Measurements from ENCODE around the gene CMIP.
A peak's percentile ranks its signal among the peaks of the same experiment; 100 is the strongest.
"Not testable (repeated sequence)": the region's sequence is repeated elsewhere in the genome, so short reads cannot be mapped to it uniquely, and the experiment has no call there.

CMIP gene

DNA sequence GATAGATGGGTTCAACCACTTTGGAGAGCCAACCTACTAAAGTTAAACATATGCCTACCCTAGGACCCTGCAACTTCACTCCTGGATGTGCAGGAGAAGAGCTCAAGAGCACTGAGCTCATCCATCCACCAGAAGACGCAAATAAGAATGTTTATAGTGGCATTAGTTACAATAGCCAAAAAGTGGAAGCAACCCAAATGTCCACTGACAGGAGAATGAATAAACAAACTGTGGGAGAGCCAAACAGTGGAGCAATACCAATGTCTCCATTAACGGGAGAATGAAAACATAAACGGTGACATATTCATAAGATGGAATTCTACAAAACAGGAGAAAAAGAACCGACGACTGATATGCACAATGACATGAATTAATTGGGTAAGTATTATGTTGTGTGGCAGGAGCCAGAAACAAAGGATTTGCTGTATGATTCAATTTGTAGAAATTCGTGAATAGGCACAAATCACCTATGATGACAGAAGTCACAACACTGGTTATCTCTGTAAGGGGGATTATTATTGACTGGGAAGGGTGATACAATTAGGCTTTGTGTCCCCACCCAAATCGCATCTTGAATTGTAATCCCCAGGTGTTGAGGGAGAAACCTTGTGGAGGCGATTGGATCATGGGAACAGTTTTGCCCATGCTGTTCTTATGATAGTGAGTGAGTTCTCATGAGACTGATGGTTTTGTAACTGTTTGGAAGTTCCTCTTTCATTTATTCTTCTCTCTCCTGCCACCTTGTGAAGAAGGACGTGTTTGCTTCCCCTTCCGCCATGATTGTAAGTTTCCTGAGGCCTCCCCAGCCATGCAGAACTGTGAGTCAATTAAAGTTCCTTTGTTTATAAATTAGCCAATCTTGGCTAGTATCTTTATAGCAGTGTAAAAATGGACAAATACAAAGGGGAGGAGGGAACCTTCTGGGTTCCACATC lies 276.6 kb downstream of the CMIP start:
- no peak for DNase-seq (ENCODE audit: low read depth)

DNA sequence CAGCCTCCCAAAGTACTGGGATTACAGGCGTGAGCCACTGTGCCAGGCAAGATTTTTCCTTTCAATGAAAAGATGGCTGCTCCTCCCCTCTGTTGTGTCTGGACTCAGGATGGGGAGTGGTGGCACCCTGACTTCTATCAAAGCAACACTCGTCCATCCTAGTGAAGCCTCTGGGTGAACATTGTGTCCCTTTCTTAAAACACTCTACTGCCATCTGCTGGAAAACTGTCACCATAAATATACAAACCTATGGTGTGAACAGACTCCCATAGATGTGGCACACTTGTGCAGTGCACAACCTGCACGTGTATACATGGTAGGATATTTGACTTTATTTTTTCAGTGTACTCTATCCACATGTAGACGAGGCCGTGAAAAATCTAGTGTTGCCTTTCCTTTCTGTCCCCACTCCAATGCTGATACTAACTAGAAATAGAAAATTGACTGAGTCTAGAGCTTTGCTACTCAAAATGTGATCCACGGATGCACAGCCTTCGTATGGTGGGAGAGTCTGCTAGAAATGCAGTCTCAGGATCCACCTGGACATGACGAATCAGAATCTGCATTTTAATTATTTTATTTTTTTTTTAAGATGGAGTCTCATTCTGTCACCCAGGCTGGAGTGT lies 278.6 kb downstream of the CMIP start:
- peak; percentile 30 for DNase-seq (ENCODE audit: low read depth)

- DNase-seq (ENCODE audit: low read depth) = no peak
Observed at GRCh38 chr16:81728435-81728834, 283.8 kb downstream of the CMIP start.

DNA sequence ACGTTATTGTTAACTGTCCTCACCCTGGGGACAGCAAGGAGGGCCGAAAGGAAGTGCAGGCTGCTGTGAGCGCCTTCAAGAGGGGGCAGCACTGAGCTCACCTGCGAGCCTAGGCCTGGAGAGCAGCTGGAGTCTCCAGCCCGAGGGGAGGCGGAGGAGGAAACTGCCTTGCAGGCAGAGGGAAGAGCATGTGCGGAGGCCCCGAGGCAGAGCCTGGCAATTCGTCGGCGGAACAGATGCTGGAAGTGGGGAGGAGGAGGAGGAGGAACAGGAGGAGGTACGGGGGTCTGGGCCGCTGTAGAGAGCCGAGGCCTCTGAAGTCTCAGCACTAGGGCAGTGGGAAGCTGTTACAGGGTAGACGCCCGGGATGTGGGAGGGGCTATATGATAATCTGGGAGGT lies 284.8 kb downstream of the CMIP start:
- no peak for DNase-seq (ENCODE audit: low read depth)

DNA sequence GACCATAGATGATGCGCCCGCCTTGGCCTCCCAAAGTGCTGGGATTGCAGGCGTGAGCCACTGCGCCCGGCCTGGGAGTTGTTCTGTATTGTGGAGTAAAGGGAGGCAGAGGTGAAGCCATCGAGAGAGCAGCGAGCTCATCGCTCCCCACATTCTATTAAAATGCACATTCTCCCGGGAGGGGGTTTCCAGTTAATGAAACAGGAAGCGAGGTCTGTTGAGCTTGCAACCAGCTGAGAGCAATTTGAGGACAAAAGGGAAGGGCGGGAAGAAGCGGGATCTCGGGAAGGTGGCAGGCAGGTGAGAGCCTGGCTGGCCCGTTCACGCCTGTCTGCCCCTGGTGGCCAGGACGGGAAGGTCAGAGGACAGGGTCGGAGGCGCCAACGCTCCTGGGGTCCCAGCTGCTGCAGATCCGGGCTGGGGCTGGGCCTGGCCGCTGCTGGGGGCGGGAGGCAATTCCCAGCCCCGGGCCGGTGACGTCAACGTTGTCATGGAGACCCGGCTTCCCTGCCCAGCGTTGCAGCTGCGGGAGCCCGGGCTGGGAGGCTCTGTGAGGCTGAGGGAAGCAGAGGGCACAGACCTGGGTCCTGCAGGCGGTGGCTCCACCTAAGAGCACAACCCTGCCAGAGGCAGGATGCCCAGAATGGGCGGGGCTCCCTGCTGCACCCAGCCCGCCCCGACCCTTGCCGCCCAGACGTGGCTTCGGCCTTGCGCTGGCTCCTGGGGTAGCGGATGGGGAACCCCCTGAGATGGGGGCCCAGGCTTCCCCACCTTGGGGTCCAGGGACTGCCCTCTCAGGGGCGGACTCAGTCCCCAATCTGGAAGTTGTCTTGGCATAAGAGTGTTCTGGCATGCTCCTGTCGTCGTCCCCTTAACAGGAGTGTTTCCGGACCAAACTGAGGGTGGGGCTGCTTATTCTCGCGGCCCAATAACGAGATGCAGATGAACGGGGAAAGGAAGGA lies 285.8 kb downstream of the CMIP start:
- DNase-seq (ENCODE audit: low read depth) = peak; percentile 39

DNA sequence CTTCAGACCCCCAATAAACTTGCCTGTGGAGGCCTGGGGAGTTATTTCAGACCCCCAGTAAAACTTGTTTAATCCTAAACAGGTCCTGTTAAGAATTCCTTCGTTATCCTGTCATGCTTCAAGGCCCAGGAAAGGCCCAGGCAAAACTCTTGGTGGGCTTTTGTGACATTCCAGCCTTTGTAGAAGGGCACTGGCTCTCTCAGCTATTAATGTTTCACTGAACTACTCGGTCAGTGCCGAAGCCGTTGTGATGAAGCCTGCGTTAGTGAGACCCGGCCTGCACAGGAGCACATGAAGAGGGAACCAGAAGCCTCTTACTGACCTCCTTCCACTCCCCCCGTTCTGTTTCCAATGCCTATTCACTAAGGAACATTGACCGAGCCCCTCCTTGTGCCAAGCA lies 287.0 kb downstream of the CMIP start:
- DNase-seq (ENCODE audit: low read depth) = no peak

DNA sequence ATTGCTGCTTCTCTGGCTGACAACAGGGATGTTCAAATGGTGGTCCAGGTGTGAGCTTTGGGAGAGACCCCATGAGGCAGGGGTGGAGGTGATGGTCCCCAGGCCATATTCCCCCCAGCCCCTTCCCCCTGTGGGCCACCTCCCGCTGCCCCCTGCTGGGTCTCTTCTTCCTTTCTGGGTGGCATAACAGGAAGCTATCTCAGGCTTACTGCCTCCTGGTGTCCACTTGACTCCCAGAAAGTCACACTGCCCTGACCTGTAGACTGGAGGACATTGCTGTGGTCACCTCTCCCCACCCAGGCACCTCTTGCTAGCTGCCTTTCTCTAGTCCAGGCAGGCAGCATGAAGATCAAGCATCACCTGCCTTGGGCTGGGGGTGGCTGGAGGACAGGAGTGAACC lies 288.1 kb downstream of the CMIP start:
- no peak for DNase-seq (ENCODE audit: low read depth)

DNA sequence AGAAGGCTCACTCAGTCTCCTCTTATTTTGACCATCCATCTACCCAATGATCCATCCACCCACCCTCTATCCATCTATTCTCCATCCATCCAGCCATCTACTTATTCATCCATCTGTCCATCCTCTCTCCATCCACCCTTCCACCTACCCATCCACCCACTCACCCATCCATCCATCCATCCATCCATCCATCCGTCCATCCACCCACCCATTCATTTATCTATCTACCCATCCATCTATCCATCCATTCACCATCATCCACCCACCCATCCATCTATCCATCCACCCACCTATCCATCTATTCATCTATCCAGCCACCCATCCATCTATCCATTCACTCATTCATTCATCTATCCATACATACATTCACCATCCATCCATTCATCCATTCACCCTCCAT lies 288.7 kb downstream of the CMIP start:
- DNase-seq (ENCODE audit: low read depth) = no peak

DNA sequence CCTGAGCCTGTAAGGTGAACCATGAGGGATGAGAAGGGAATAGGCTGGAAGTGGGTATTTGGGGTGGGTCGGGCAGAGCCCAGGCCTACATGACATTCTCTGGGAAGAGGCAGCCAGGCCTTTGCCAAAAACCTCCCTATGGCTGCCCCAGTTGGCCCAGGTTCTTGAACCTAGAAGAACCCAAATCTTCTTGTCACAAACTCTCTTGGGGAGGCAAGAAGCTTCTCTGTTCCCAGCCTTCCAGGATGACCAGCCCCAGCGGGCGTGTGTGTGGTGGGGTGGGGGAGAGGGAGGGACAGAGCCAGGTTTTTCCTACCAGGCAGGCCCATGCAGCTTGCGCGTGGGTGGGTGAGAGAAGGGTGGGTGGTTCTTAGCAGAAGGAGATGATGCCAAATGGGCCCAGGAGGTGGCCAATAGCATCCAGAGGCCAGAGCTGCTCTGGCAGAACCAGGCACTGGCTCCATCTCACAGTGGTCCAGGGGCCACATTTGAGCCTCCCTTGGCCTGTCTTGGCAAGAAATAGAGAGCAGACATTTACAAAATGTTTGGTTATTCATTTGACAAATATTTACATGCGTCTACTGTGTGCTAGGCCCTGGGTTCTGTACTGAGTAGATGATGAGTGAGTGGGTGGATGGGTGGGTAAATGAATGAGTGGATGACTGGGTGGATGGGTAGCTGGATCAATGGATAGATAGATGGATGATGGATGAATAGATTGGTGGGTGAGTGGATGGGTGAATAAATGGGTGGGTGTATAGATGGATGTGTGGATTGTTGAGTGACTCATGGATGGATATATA lies 290.2 kb downstream of the CMIP start:
- DNase-seq (ENCODE audit: low read depth) = no peak

DNA sequence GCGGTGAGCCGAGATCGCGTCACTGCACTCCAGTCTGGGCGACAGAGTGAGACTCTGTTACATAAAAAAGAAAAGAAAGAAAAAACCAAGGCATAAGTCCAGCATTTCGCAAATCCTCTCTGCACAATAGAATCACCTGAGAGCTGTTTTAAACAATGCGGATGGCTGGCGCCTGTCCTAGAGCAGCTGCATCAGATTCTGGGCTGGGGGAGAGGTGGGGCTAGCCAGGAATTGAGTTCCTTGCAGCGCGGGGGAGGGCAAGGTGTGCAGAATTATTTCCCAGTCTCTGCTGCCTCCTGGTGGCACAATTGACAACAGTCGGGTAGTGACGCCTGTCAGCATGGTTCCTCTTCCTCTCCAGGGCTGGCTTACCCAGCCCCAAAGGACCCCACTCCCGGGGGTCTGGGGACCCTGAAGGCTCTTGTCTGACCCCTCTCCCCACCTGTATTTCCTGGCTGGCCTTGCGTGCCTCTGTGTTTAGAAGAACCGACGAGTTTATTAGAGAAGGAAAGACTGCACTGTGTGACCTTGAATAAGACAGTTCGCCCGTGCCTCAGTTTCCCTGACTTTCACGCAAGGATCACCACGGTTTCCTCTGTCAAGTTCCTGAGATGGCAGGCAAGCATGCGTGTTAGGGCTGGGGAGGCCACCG lies 293.4 kb downstream of the CMIP start:
- DNase-seq (ENCODE audit: low read depth) = peak; percentile 80

DNA sequence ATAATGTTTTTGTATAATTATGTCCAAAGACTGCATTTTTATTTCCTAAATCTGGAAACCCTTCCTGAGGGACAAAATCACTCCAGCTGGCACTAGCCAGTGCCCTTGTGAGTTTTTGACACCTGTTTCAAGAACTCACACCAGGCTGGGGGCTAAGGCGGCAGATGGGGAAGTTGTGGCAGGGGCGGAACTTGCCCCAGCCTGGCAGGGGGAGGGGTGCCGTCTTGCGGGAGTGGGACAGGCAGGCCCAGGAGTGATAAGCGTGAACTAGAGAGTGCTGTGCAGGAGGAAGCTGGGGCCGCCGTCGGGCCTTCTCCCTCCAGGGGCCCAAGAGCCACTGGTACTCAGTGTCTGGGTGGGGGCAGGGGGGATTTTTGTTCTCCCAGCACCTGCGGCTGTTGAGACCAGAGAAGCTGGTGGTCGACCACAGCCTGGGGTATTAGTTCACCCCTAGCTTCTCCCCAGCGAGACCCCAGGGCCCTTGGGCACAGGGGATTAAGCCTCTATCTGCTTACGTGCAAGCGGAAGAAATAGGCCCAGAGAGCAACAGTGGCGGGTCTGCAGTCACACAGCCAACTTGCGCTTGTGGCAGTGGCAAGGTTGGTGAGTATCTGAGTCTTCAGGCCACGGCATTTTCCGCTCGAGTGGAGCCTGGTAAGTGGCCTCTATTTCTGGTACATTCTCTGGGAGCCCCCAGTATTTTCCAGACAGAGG lies 294.3 kb downstream of the CMIP start:
- no peak for DNase-seq (ENCODE audit: low read depth)

GRCh38 chr16:81739503-81739902 lies 294.9 kb downstream of the CMIP start:
- DNase-seq (ENCODE audit: low read depth) = no peak

- no peak for DNase-seq (ENCODE audit: low read depth)
Observed at GRCh38 chr16:81740169-81740568, 295.6 kb downstream of the CMIP start.

- DNase-seq (ENCODE audit: low read depth) = not testable (repeated sequence)
Observed at GRCh38 chr16:81741430-81741770, 296.8 kb downstream of the CMIP start.

DNA sequence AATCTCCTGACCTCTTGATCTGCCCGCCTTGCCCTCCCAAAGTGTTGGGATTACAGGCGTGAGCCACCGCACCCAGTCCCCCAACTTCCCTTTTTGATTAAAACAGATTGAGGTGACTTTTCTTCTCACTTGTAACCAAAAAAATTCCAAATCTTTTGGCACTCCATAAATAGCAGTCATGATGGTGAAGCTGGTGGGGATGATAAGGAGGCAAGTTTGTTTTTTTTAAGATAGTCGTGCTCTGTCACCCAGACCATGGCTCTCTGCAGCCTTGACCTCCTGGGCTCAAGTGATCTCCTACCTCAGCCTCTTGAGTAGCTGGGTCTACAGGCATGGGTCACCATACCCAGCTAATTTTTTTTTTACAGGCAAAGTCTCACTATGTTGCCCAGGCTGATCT lies 299.8 kb downstream of the CMIP start:
- DNase-seq (ENCODE audit: low read depth) = no peak

- no peak for DNase-seq (ENCODE audit: low read depth)
Observed at GRCh38 chr16:81744911-81745310, 300.3 kb downstream of the CMIP start.

DNA sequence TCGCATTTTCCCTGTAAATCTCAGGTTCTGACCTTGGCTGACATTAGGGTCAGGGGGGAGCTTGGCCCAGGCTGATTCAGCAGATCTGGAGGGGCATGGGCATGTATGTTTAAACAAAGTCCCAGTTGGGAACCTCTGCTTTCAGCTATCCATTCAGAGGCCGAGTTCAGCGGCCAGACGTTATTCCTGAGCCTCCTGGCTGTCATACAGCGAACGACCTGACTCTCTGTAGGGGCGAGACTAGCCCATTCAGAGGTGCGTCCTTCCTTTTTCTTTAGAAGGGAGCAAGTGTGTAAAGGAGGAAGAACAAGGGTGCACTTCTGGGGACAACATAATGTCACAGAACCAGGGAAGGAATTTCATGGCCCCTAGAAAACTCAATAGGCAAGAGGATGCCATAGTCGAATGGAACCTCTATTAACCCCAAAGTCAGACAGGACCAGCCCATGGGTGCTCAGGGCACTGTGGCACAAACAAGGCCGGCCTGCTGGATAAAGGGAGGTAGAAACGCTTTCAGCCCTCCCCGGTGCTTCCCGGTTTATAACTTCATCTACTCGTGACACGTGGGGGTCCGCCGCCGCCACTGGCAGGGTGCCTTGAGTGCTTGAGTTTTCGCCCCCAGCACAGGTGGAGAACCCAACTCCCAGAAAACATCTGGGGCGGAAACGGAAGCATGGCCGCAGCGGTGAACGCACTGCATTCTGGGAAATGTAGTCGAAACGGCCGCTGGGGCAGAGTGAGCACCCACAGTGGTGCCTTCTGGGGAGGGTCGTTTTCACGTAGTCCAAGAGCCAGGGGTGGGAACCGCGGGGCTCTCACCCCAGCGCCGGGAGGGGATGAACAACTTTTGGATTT lies 301.3 kb downstream of the CMIP start:
- DNase-seq (ENCODE audit: low read depth) = peak; percentile 66

- DNase-seq (ENCODE audit: low read depth) = no peak
Observed at GRCh38 chr16:81746566-81746965, 302.0 kb downstream of the CMIP start.

GRCh38 chr16:81748476-81749198 lies 304.0 kb downstream of the CMIP start:
- DNase-seq (ENCODE audit: low read depth) = no peak
